K562 (cell line): ENCODE data around the gene KCNN4. TPM values are rescaled to one million over a fixed set of nuclear protein-coding genes. Genes with fewer than 3 reads are reported as not detected.

Source experiments
- CGGBP1 ChIP-seq: fragments of 250-450 bp; sonication (Bioruptor Pico); IDR thresholded peaks from 2 replicates; pipeline ENCODE4 v1.9.0; 2021; ENCODE audit warnings: mild to moderate bottlenecking
- ERF ChIP-seq: fragments of 450-650 bp; formaldehyde crosslinking; IDR thresholded peaks from 2 replicates; pipeline ENCODE4 v1.4.0; 2020; ENCODE audit warnings: mild to moderate bottlenecking, mixed read lengths
- ETS1 ChIP-seq: conservative IDR thresholded peaks from 2 replicates; pipeline ENCODE4 v1.6.1; 2011; ENCODE audit warnings: low read depth, mild to moderate bottlenecking, low read length; ENCODE audit not compliant: control insufficient read depth
- IFI16 ChIP-seq: fragments of 250-450 bp; sonication (Bioruptor Pico); IDR thresholded peaks from 2 replicates; pipeline ENCODE4 v2.1.2; 2022; ENCODE audit warnings: mild to moderate bottlenecking, inconsistent platforms
- MAZ ChIP-seq, 2 experiments: fragments of 450-650 bp in 1 of 2; sonication (generic) in 1 of 2; formaldehyde crosslinking; IDR thresholded peaks in 1 of 2; conservative IDR thresholded peaks in 1 of 2; 2 replicates each; pipeline versions ENCODE4 v1.4.0 to v1.5.0; 2020; ENCODE audit warnings: mild to moderate bottlenecking in 1 of 2, missing genetic modification reagents in 1 of 2
- MBD2 ChIP-seq: sonication (generic); IDR thresholded peaks from 2 replicates; pipeline ENCODE4 v1.6.1; 2016; ENCODE audit warnings: low read depth, borderline replicate concordance
- MCM2 ChIP-seq: fragments of 450-650 bp; IDR thresholded peaks from 2 replicates; pipeline ENCODE4 v1.6.1; 2017; ENCODE audit warnings: low read depth, mild to moderate bottlenecking
- MCM3 ChIP-seq: fragments of 450-650 bp; IDR thresholded peaks from 2 replicates; pipeline ENCODE4 v1.6.1; 2016
- MYNN ChIP-seq, 2 experiments: sonication (generic); formaldehyde crosslinking in 1 of 2; IDR thresholded peaks; 2 replicates each; pipeline versions ENCODE4 v1.5.0 to v1.6.1; 2016 to 2020; ENCODE audit warnings: antibody characterized with exemption in 1 of 2, missing genetic modification reagents in 1 of 2
- NCOA6 ChIP-seq: fragments of 450-650 bp; IDR thresholded peaks from 2 replicates; pipeline ENCODE4 v1.6.1; 2017; ENCODE audit warnings: mild to moderate bottlenecking
- NR2C1 ChIP-seq, 2 experiments: fragments of 450-650 bp; IDR thresholded peaks; 2 replicates each; pipeline ENCODE4 v1.6.1; 2017; ENCODE audit warnings: mild to moderate bottlenecking in 2 of 2, antibody characterized with exemption in 1 of 2, inconsistent platforms in 1 of 2, missing compliant biosample characterization in 1 of 2, missing genetic modification characterization in 1 of 2
- PHB ChIP-seq: fragments of 250-450 bp; sonication (Bioruptor Pico); IDR thresholded peaks from 2 replicates; pipeline ENCODE4 v1.5.0; 2021
- PML ChIP-seq: IDR thresholded peaks from 2 replicates; pipeline ENCODE4 v1.6.1; 2012; ENCODE audit warnings: low read length, inconsistent platforms
- TAF1 ChIP-seq: IDR thresholded peaks from 2 replicates; pipeline ENCODE4 v1.6.1; 2011; ENCODE audit warnings: mild to moderate bottlenecking, low read length, moderate library complexity; ENCODE audit not compliant: insufficient read depth, control insufficient read depth, severe bottlenecking; ENCODE audit errors: extremely low read depth
- TBL1XR1 ChIP-seq, 2 experiments: IDR thresholded peaks; 2 replicates each; pipeline ENCODE4 v1.6.1; 2012; ENCODE audit warnings: improper control_type of control experiment in 2 of 2, low read length in 2 of 2, mild to moderate bottlenecking in 1 of 2
- XRCC5 ChIP-seq: fragments of 200-400 bp; formaldehyde crosslinking; IDR thresholded peaks from 2 replicates; pipeline ENCODE4 v1.6.1; 2017; ENCODE audit warnings: low read depth, mild to moderate bottlenecking, low read length
- YY1 ChIP-seq, 3 experiments: IDR thresholded peaks; 2 replicates each; pipeline ENCODE4 v1.6.1; 2011; ENCODE audit warnings: low read length in 2 of 3, mild to moderate bottlenecking in 2 of 3, moderate library complexity in 2 of 3, borderline replicate concordance in 1 of 3, control low read depth in 1 of 3, low read depth in 1 of 3; ENCODE audit not compliant: insufficient read depth in 3 of 3, insufficient replicate concordance in 2 of 3, control insufficient read depth in 1 of 3, insufficient read length in 1 of 3; ENCODE audit errors: extremely low read depth in 1 of 3
- ZBTB17 ChIP-seq: fragments of 450-650 bp; formaldehyde crosslinking; IDR thresholded peaks from 2 replicates; pipeline ENCODE4 v1.4.0; 2020; ENCODE audit warnings: mild to moderate bottlenecking
- ZBTB43 ChIP-seq: sonication (generic); formaldehyde crosslinking; IDR thresholded peaks from 2 replicates; pipeline ENCODE4 v1.8.0; 2023; ENCODE audit warnings: mild to moderate bottlenecking, missing genetic modification reagents
- ZFX ChIP-seq: sonication (generic); formaldehyde crosslinking; IDR thresholded peaks from 2 replicates; pipeline ENCODE4 v1.8.0; 2022; ENCODE audit warnings: mild to moderate bottlenecking, missing genetic modification reagents, moderate library complexity
- ZNF174 ChIP-seq: fragments of 250-450 bp; sonication (Bioruptor Pico); IDR thresholded peaks from 2 replicates; pipeline ENCODE4 v1.4.0; 2020; ENCODE audit warnings: mild to moderate bottlenecking
- ZNF175 ChIP-seq: fragments of 200-800 bp; sonication (Bioruptor generic); IDR thresholded peaks from 2 replicates; pipeline ENCODE4 v1.6.1; 2016; ENCODE audit warnings: low read depth, mild to moderate bottlenecking, missing genetic modification characterization, missing compliant biosample characterization
- ZNF24 ChIP-seq: fragments of 450-650 bp; IDR thresholded peaks from 2 replicates; pipeline ENCODE4 v1.6.1; 2016
- ZNF707 ChIP-seq: fragments of 250-450 bp; sonication (Bioruptor Pico); conservative IDR thresholded peaks from 2 replicates; pipeline ENCODE4 v1.8.0; 2022; ENCODE audit warnings: inconsistent platforms, mild to moderate bottlenecking, moderate library complexity
- polyA plus RNA-seq, 8 experiments: library from polyadenylated mRNA; depleted of rRNA in 4 of 8; stranded (reverse) in 5 of 8; unstranded in 3 of 8; fragments of >200 nt; fragmentation: Nextera tagmentation in 2 of 8; fragmentation: Illumina TruSeq in 1 of 8; extraction: Ambion mirVana in 2 of 8; extraction: Trizol in 1 of 8; gene quantifications; 2 replicates each; pipeline versions ENCODE4 v1.2.1 to v1.2.3, GENCODE V29; 2011 to 2014; ENCODE audit warnings: inconsistent platforms in 1 of 8, missing spikeins in 1 of 8
- total RNA-seq, 7 experiments: library from RNA; depleted of rRNA in 6 of 7; stranded (reverse); fragments of >200 nt in 6 of 7; fragmentation: Illumina TruSeq in 2 of 7; extraction: Trizol in 2 of 7; gene quantifications; 2 replicates each; pipeline versions ENCODE4 v1.2.1 to v1.2.3, GENCODE V29; 2011 to 2021; ENCODE audit warnings: low replicate concordance in 1 of 7

KCNN4 gene
- total and polyA plus RNA-seq, 9 of the 15 experiments (the other 6 are each of a cell fraction or from before 2014, with no cell fraction given): 0.53 to 37.7 (median 25.9) TPM

- no peak for TF ChIP-seq NCOA6
- TF ChIP-seq ZNF24: no peak
- peak; percentile 80 to 93 (median 88) for TF ChIP-seq YY1 (IDR thresholded peaks at IDR 0.05; ENCODE audit: borderline replicate concordance in 1 of 3, control insufficient read depth in 1 of 3, extremely low read depth in 1 of 3, insufficient read depth in 3 of 3, insufficient read length in 1 of 3, insufficient replicate concordance in 2 of 3, low read depth in 1 of 3, low read length in 2 of 3)
- no peak for TF ChIP-seq IFI16 (CRISPR knock-in tag)
- TF ChIP-seq NR2C1 (IDR thresholded peaks at IDR 0.05): no peak
- TF ChIP-seq NR2C1 (tag; IDR thresholded peaks at IDR 0.05): no peak
- no peak for TF ChIP-seq ZNF174 (CRISPR knock-in tag)
- TF ChIP-seq ZBTB43 (CRISPR knock-in tag): peak; percentile 88
- no peak for TF ChIP-seq PHB (CRISPR knock-in tag)
- TF ChIP-seq ZNF707 (CRISPR knock-in tag): no peak
- peak; percentile 40; the same call in 1 of the 2 replicates for TF ChIP-seq ZBTB17 (CRISPR knock-in tag)
- peak; percentile 53 for TF ChIP-seq TAF1
- TF ChIP-seq ZFX: no peak
- no peak; a peak in 1 of 4 replicates for TF ChIP-seq TBL1XR1 (IDR thresholded peaks at IDR 0.05; ENCODE audit: low read length in 2 of 2)
- TF ChIP-seq CGGBP1: peak; percentile 91
- no peak; the same call in 1 of the 2 replicates for TF ChIP-seq ERF (CRISPR knock-in tag)
- no peak for TF ChIP-seq MCM3
- peak; percentile 70 for TF ChIP-seq PML
- TF ChIP-seq MBD2: peak; percentile 56; the same call in 1 of the 2 replicates
- TF ChIP-seq ETS1: no peak; the same call in 1 of the 2 replicates
- TF ChIP-seq MYNN (IDR thresholded peaks at IDR 0.05): no peak
- no peak for TF ChIP-seq MYNN (CRISPR knock-in tag; IDR thresholded peaks at IDR 0.05)
- TF ChIP-seq ZNF175: no peak
- TF ChIP-seq XRCC5: no peak
- no peak for TF ChIP-seq MCM2
- peak; percentile 89 to 95 for TF ChIP-seq MAZ (CRISPR knock-in tag; conservative IDR thresholded peaks at IDR 0.05 in 1 of 2, IDR thresholded peaks at IDR 0.05 in 1 of 2)
- TF ChIP-seq, all 486 proteins: peak for 123
Measured at GRCh38 chr19:43754503-43755255, 26.1 kb downstream of the KCNN4 start, which contains the start of gene SMG9 (continued).
